ENCODE data around the gene WDR27. TPM values are rescaled to one million over a fixed set of nuclear protein-coding genes. Genes with fewer than 3 reads are reported as not detected.

Gene WDR27
- polyA plus RNA-seq, 1 donor, result 73.8 TPM

GRCh38 chr6:169503422-169504152 is 198.2 kb downstream of the WDR27 start:
- WGBS (ENCODE audit: insufficient coverage, low lambda C conversion rate), result 65% methylated on average over 2 of the region's 4 CpGs
- no peaks in the 10 kb centered on the region for H3K36me3 ChIP-seq (ENCODE audit: control insufficient read depth, insufficient read depth, low read length)

GRCh38 chr6:169502445-169502844 is 199.4 kb downstream of the WDR27 start:
- Histone ChIP-seq H3K27me3 (ENCODE audit: control insufficient read depth, insufficient read depth, low read length) (no peaks in the 10 kb centered on the region), H3K9me3 (ENCODE audit: control insufficient read depth, low read depth, low read length) (peaks cover 7% of the 10 kb centered on the region), H3K4me1 (ENCODE audit: control insufficient read depth, insufficient read depth, low read length) (no peaks in the 10 kb centered on the region), H3K36me3 (ENCODE audit: control insufficient read depth, insufficient read depth, low read length) (no peaks in the 10 kb centered on the region), H3K4me3 (ENCODE audit: low read length) (no peak overlapping the region), H3K27ac (ENCODE audit: low read length) (no peak overlapping the region)
- no CpG with 5 or more reads among the region's 22 CpGs for WGBS (ENCODE audit: insufficient coverage, low lambda C conversion rate)
- DNase-seq, result no peak

More at GRCh38 chr6:169503422-169504152, 198.2 kb downstream of the WDR27 start:
- Histone ChIP-seq H3K9me3 (ENCODE audit: control insufficient read depth, low read depth, low read length) (peaks cover 7% of the 10 kb centered on the region), H3K27ac (ENCODE audit: low read length) (no peak overlapping the region), H3K27me3 (ENCODE audit: control insufficient read depth, insufficient read depth, low read length) (no peaks in the 10 kb centered on the region), H3K4me1 (ENCODE audit: control insufficient read depth, insufficient read depth, low read length) (no peaks in the 10 kb centered on the region), H3K4me3 (ENCODE audit: low read length) (no peak overlapping the region)
- DNase-seq, result no peak

GRCh38 chr6:169501777-169502313 is 200.0 kb downstream of the WDR27 start:
- DNase-seq, result no peak
- Histone ChIP-seq H3K27me3 (ENCODE audit: control insufficient read depth, insufficient read depth, low read length) (no peaks in the 10 kb centered on the region), H3K9me3 (ENCODE audit: control insufficient read depth, low read depth, low read length) (peaks cover 7% of the 10 kb centered on the region), H3K27ac (ENCODE audit: low read length) (no peak overlapping the region), H3K4me3 (ENCODE audit: low read length) (no peak overlapping the region), H3K4me1 (ENCODE audit: control insufficient read depth, insufficient read depth, low read length) (no peaks in the 10 kb centered on the region), H3K36me3 (ENCODE audit: control insufficient read depth, insufficient read depth, low read length) (no peaks in the 10 kb centered on the region)
- WGBS (ENCODE audit: insufficient coverage, low lambda C conversion rate), result no CpG with 5 or more reads among the region's 32 CpGs

- no CpG with 5 or more reads among the region's 11 CpGs for WGBS (ENCODE audit: insufficient coverage, low lambda C conversion rate)
These were observed 200.7 kb downstream of the WDR27 start for GRCh38 chr6:169501128-169501527.

GRCh38 chr6:169500688-169501087 is 201.1 kb downstream of the WDR27 start:
- no peak overlapping the region for H3K27ac ChIP-seq (ENCODE audit: low read length)
- DNase-seq, result no peak
- H3K27me3 ChIP-seq (ENCODE audit: control insufficient read depth, insufficient read depth, low read length), result no peaks in the 10 kb centered on the region
- H3K9me3 ChIP-seq (ENCODE audit: control insufficient read depth, low read depth, low read length), result peaks cover 10% of the 10 kb centered on the region
- H3K4me3 ChIP-seq (ENCODE audit: low read length), result no peak overlapping the region
- H3K36me3 ChIP-seq (ENCODE audit: control insufficient read depth, insufficient read depth, low read length), result no peaks in the 10 kb centered on the region
- no peaks in the 10 kb centered on the region for H3K4me1 ChIP-seq (ENCODE audit: control insufficient read depth, insufficient read depth, low read length)
- no CpG with 5 or more reads among the region's 15 CpGs for WGBS (ENCODE audit: insufficient coverage, low lambda C conversion rate)

More at GRCh38 chr6:169501128-169501527, 200.7 kb downstream of the WDR27 start:
- no peaks in the 10 kb centered on the region for H3K4me1 ChIP-seq (ENCODE audit: control insufficient read depth, insufficient read depth, low read length)
- no peak overlapping the region for H3K27ac ChIP-seq (ENCODE audit: low read length)
- H3K9me3 ChIP-seq (ENCODE audit: control insufficient read depth, low read depth, low read length), result peaks cover 7% of the 10 kb centered on the region
- DNase-seq, result no peak
- no peaks in the 10 kb centered on the region for H3K27me3 ChIP-seq (ENCODE audit: control insufficient read depth, insufficient read depth, low read length)
- no peak overlapping the region for H3K4me3 ChIP-seq (ENCODE audit: low read length)
- no peaks in the 10 kb centered on the region for H3K36me3 ChIP-seq (ENCODE audit: control insufficient read depth, insufficient read depth, low read length)

GRCh38 chr6:169499848-169500247 is 202.0 kb downstream of the WDR27 start:
- no peak overlapping the region for H3K4me3 ChIP-seq (ENCODE audit: low read length)
- no peak overlapping the region for H3K27ac ChIP-seq (ENCODE audit: low read length)
- WGBS (ENCODE audit: insufficient coverage, low lambda C conversion rate), result no CpG with 5 or more reads among the region's 7 CpGs
- peaks cover 10% of the 10 kb centered on the region for H3K9me3 ChIP-seq (ENCODE audit: control insufficient read depth, low read depth, low read length)
- H3K36me3 ChIP-seq (ENCODE audit: control insufficient read depth, insufficient read depth, low read length), result no peaks in the 10 kb centered on the region
- no peak for DNase-seq
- H3K27me3 ChIP-seq (ENCODE audit: control insufficient read depth, insufficient read depth, low read length), result no peaks in the 10 kb centered on the region
- no peaks in the 10 kb centered on the region for H3K4me1 ChIP-seq (ENCODE audit: control insufficient read depth, insufficient read depth, low read length)

- WGBS (ENCODE audit: insufficient coverage, low lambda C conversion rate), result 100% methylated on average over 1 of the region's 15 CpGs
- Histone ChIP-seq H3K36me3 (ENCODE audit: control insufficient read depth, insufficient read depth, low read length) (no peaks in the 10 kb centered on the region), H3K4me1 (ENCODE audit: control insufficient read depth, insufficient read depth, low read length) (no peaks in the 10 kb centered on the region), H3K4me3 (ENCODE audit: low read length) (no peak overlapping the region), H3K27me3 (ENCODE audit: control insufficient read depth, insufficient read depth, low read length) (no peaks in the 10 kb centered on the region), H3K9me3 (ENCODE audit: control insufficient read depth, low read depth, low read length) (peaks cover 10% of the 10 kb centered on the region), H3K27ac (ENCODE audit: low read length) (no peak overlapping the region)
- no peak for DNase-seq
These were observed 202.8 kb downstream of the WDR27 start for GRCh38 chr6:169498916-169499513.

GRCh38 chr6:169495601-169496000 is 206.2 kb downstream of the WDR27 start:
- H3K4me1 ChIP-seq (ENCODE audit: control insufficient read depth, insufficient read depth, low read length), result peaks cover 3% of the 10 kb centered on the region
- H3K27ac ChIP-seq (ENCODE audit: low read length), result no peak overlapping the region
- H3K4me3 ChIP-seq (ENCODE audit: low read length), result no peak overlapping the region
- H3K9me3 ChIP-seq (ENCODE audit: control insufficient read depth, low read depth, low read length), result peaks cover 3% of the 10 kb centered on the region
- H3K27me3 ChIP-seq (ENCODE audit: control insufficient read depth, insufficient read depth, low read length), result no peaks in the 10 kb centered on the region
- no peaks in the 10 kb centered on the region for H3K36me3 ChIP-seq (ENCODE audit: control insufficient read depth, insufficient read depth, low read length)
- DNase-seq, result no peak

- Histone ChIP-seq H3K27ac (ENCODE audit: low read length) (no peak overlapping the region), H3K36me3 (ENCODE audit: control insufficient read depth, insufficient read depth, low read length) (no peaks in the 10 kb centered on the region), H3K4me1 (ENCODE audit: control insufficient read depth, insufficient read depth, low read length) (peaks cover 14% of the 10 kb centered on the region), H3K9me3 (ENCODE audit: control insufficient read depth, low read depth, low read length) (peaks cover 3% of the 10 kb centered on the region), H3K4me3 (ENCODE audit: low read length) (no peak overlapping the region), H3K27me3 (ENCODE audit: control insufficient read depth, insufficient read depth, low read length) (no peaks in the 10 kb centered on the region)
- no peak for DNase-seq
- no CpG with 5 or more reads among the region's 3 CpGs for WGBS (ENCODE audit: insufficient coverage, low lambda C conversion rate)
These were observed 207.8 kb downstream of the WDR27 start for GRCh38 chr6:169494038-169494437.

- no peaks in the 10 kb centered on the region for H3K36me3 ChIP-seq (ENCODE audit: control insufficient read depth, insufficient read depth, low read length)
- peaks cover 3% of the 10 kb centered on the region for H3K9me3 ChIP-seq (ENCODE audit: control insufficient read depth, low read depth, low read length)
- no CpG with 5 or more reads among the region's 1 CpG for WGBS (ENCODE audit: insufficient coverage, low lambda C conversion rate)
- no peaks in the 10 kb centered on the region for H3K27me3 ChIP-seq (ENCODE audit: control insufficient read depth, insufficient read depth, low read length)
- peaks cover 14% of the 10 kb centered on the region for H3K4me1 ChIP-seq (ENCODE audit: control insufficient read depth, insufficient read depth, low read length)
- no peak overlapping the region for H3K27ac ChIP-seq (ENCODE audit: low read length)
- DNase-seq, result no peak
- no peak overlapping the region for H3K4me3 ChIP-seq (ENCODE audit: low read length)
These were observed 210.3 kb downstream of the WDR27 start for GRCh38 chr6:169491482-169491881.

All from large intestine (tissue), 3 donors.